H1 (cell line): ENCODE measurements around the gene COX5A. TPM values are rescaled to one million over a fixed set of nuclear protein-coding genes. Genes with fewer than 3 reads are reported as not detected.

ENCODE experiments used
- CTCF ChIA-PET: fragments of 300-600 bp; sonication (Branson Sonifier 250); formaldehyde crosslinking; loops from one replicate; lab custom pipeline; 2021; ENCODE audit not compliant: partially characterized antibody; lab: Charles Lee
- POLR2A ChIA-PET: fragments of 300-600 bp; sonication (Branson Sonifier 250); formaldehyde crosslinking; loops from one replicate; lab custom pipeline; 2021; ENCODE audit warnings: inconsistent platforms; ENCODE audit not compliant: partially characterized antibody; lab: Charles Lee
- DNase-seq, 2 experiments: peaks; one replicate each; pipeline versions ENCODE4 v3.0.0 to v3.0.0-alpha.2; 2010 to 2022; ENCODE audit warnings: low spot score in 2 of 2, low read depth in 1 of 2, mixed read lengths in 1 of 2
- FAIRE-seq: peaks from 2 replicates; lab custom pipeline; 2011; peaks lifted over from hg19 to GRCh38; lab: Jason Lieb, UNC
- H2AFZ ChIP-seq: 2 replicates; pipeline ENCODE4 v1.8.1; 2012; ENCODE audit warnings: low read length, inconsistent platforms
- H2AK5ac ChIP-seq: 2 replicates; pipeline ENCODE4 v1.6.1; 2013; ENCODE audit warnings: low read depth, low read length
- H2BK120ac ChIP-seq: replicated peaks from 2 replicates; pipeline ENCODE3; 2013; ENCODE audit warnings: low read depth, low read length, inconsistent platforms
- H2BK12ac ChIP-seq: 2 replicates; pipeline ENCODE4 v1.6.1; 2013; ENCODE audit warnings: low read depth, low read length
- H2BK15ac ChIP-seq: 2 replicates; pipeline ENCODE4 v1.6.1; 2013; ENCODE audit warnings: low read length
- H2BK20ac ChIP-seq: 2 replicates; pipeline ENCODE4 v1.6.1; 2013; ENCODE audit warnings: low read length
- H2BK5ac ChIP-seq: 2 replicates; pipeline ENCODE4 v1.6.1; 2013; ENCODE audit warnings: low read depth, low read length
- H3K14ac ChIP-seq: 2 replicates; pipeline ENCODE4 v1.6.1; 2013; ENCODE audit warnings: inconsistent platforms; ENCODE audit not compliant: insufficient read length
- H3K18ac ChIP-seq: 2 replicates; pipeline ENCODE4 v1.6.1; 2013; ENCODE audit warnings: low read length; ENCODE audit errors: extremely low read depth
- H3K23ac ChIP-seq: 2 replicates; pipeline ENCODE4 v1.6.1; 2013; ENCODE audit warnings: inconsistent platforms; ENCODE audit not compliant: insufficient read length
- H3K23me2 ChIP-seq: 2 replicates; pipeline ENCODE4 v1.6.1; 2013; ENCODE audit warnings: low read depth, low read length
- H3K27ac ChIP-seq: 2 replicates; pipeline ENCODE4 v1.6.1; 2011; ENCODE audit warnings: low read depth, low read length, inconsistent platforms
- H3K27me3 ChIP-seq, 4 experiments: replicated peaks in 1 of 4; 1 replicate in 1 of 4; 2 replicates in 3 of 4; pipeline versions ENCODE4 v1.6.1 to v1.8.1; 2011 to 2013; ENCODE audit warnings: low read length in 3 of 4, mild to moderate bottlenecking in 3 of 4, inconsistent platforms in 2 of 4, mixed read lengths in 2 of 4, moderate library complexity in 1 of 4; ENCODE audit not compliant: control insufficient read depth in 3 of 4, insufficient read depth in 3 of 4; ENCODE audit errors: extremely low read depth in 1 of 4
- H3K36me3 ChIP-seq, 4 experiments: 2 replicates each; pipeline versions ENCODE4 v1.6.1 to v1.8.1; 2011 to 2013; ENCODE audit warnings: mild to moderate bottlenecking in 4 of 4, low read length in 3 of 4, moderate library complexity in 2 of 4, control low read depth in 1 of 4, inconsistent platforms in 1 of 4; ENCODE audit not compliant: insufficient read depth in 4 of 4, control insufficient read depth in 2 of 4
- H3K4ac ChIP-seq: replicated peaks from 2 replicates; pipeline ENCODE3; 2013; ENCODE audit warnings: low read length, low read depth, mixed read lengths, inconsistent platforms; ENCODE audit not compliant: insufficient read length
- H3K4me1 ChIP-seq, 4 experiments: replicated peaks in 1 of 4; 1 replicate in 1 of 4; 2 replicates in 3 of 4; pipeline versions ENCODE4 v1.6.1 to v1.8.1; 2011 to 2013; ENCODE audit warnings: low read length in 3 of 4, inconsistent platforms in 2 of 4, mixed read lengths in 1 of 4; ENCODE audit not compliant: insufficient read depth in 4 of 4, control insufficient read depth in 3 of 4
- H3K4me2 ChIP-seq, 2 experiments: 2 replicates each; pipeline versions ENCODE4 v1.6.1 to v1.8.1; 2011 to 2013; ENCODE audit warnings: low read depth in 2 of 2, low read length in 2 of 2, control low read depth in 1 of 2, inconsistent platforms in 1 of 2, mild to moderate bottlenecking in 1 of 2; ENCODE audit not compliant: insufficient read depth in 1 of 2
- H3K4me3 ChIP-seq, 4 experiments: fragments of 200-600, 300-600 bp in 1 of 4; sonication (generic), shearing (Covaris generic), sonication (Bioruptor Twin) in 1 of 4; 2 replicates each; pipeline versions ENCODE4 v1.5.1 to v1.8.1; 2011 to 2016; ENCODE audit warnings: low read length in 4 of 4, low read depth in 3 of 4, control low read depth in 2 of 4, inconsistent platforms in 2 of 4, mild to moderate bottlenecking in 2 of 4, mixed read lengths in 1 of 4, moderate library complexity in 1 of 4; ENCODE audit not compliant: insufficient read depth in 2 of 4; ENCODE audit errors: extremely low read depth in 1 of 4
- H3K56ac ChIP-seq: replicated peaks from 2 replicates; pipeline ENCODE3; 2013; ENCODE audit warnings: low read depth, mild to moderate bottlenecking, mixed read lengths, low read length, inconsistent platforms; ENCODE audit not compliant: insufficient read length
- H3K79me1 ChIP-seq: 2 replicates; pipeline ENCODE4 v1.6.1; 2013; ENCODE audit warnings: low read depth, low read length, control low read depth
- H3K79me2 ChIP-seq, 2 experiments: 2 replicates each; pipeline versions ENCODE4 v1.6.1 to v1.8.1; 2012 to 2013; ENCODE audit warnings: low read length in 2 of 2, mild to moderate bottlenecking in 2 of 2, inconsistent platforms in 1 of 2; ENCODE audit not compliant: insufficient read depth in 2 of 2, control insufficient read depth in 1 of 2
- H3K9ac ChIP-seq, 4 experiments: replicated peaks in 1 of 4; 1 replicate in 1 of 4; 2 replicates in 3 of 4; pipeline versions ENCODE4 v1.6.1 to v1.8.1; 2011 to 2013; ENCODE audit warnings: low read depth in 3 of 4, low read length in 3 of 4, control low read depth in 2 of 4, mild to moderate bottlenecking in 2 of 4, moderate library complexity in 2 of 4, inconsistent platforms in 1 of 4; ENCODE audit errors: extremely low read depth in 1 of 4
- H3K9me3 ChIP-seq, 2 experiments: 2 replicates each; pipeline versions ENCODE4 v1.6.1 to v1.8.1; 2012 to 2013; ENCODE audit warnings: mild to moderate bottlenecking in 2 of 2, moderate library complexity in 2 of 2, control low read depth in 1 of 2, inconsistent platforms in 1 of 2, low read depth in 1 of 2, low read length in 1 of 2, mixed read lengths in 1 of 2; ENCODE audit not compliant: insufficient read depth in 2 of 2
- H4K20me1 ChIP-seq, 2 experiments: replicated peaks in 1 of 2; 2 replicates each; pipeline versions ENCODE3 to v1.8.1; 2011 to 2013; ENCODE audit warnings: inconsistent platforms in 2 of 2, low read length in 2 of 2, mild to moderate bottlenecking in 1 of 2; ENCODE audit not compliant: insufficient read depth in 2 of 2, control insufficient read depth in 1 of 2
- H4K5ac ChIP-seq: 2 replicates; pipeline ENCODE4 v1.6.1; 2013; ENCODE audit warnings: low read length, low read depth, mixed read lengths, inconsistent platforms; ENCODE audit not compliant: insufficient read length
- H4K8ac ChIP-seq: 2 replicates; pipeline ENCODE4 v1.8.0; 2013; ENCODE audit warnings: mild to moderate bottlenecking, moderate library complexity, low read length, inconsistent platforms; ENCODE audit not compliant: insufficient read depth; ENCODE audit errors: extremely low read depth
- H4K91ac ChIP-seq: replicated peaks from 2 replicates; pipeline ENCODE3; 2013; ENCODE audit warnings: low read length, mixed read lengths, inconsistent platforms; ENCODE audit not compliant: insufficient read length
- ASH2L ChIP-seq: fragments of 200-600, 300-600 bp; sonication (generic); IDR thresholded peaks from one replicate; pipeline ENCODE4 v1.7.1; 2017; ENCODE audit warnings: low read length
- ATF2 ChIP-seq: IDR thresholded peaks from 2 replicates; pipeline ENCODE4 v1.6.1; 2012; ENCODE audit warnings: low read length, inconsistent platforms
- SP4 ChIP-seq: IDR thresholded peaks from 2 replicates; pipeline ENCODE4 v1.6.1; 2012; ENCODE audit warnings: low read length, inconsistent platforms
- TEAD4 ChIP-seq: IDR thresholded peaks from 2 replicates; pipeline ENCODE4 v1.6.1; 2012; ENCODE audit warnings: low read depth, low read length, inconsistent platforms, mixed read lengths
- WGBS, 2 experiments: shearing (Covaris generic) in 1 of 2; methylation state at CpG; one replicate each; pipeline versions ENCODE4 v1.1.6 to v1.1.7; 2013 to 2015; ENCODE audit warnings: low lambda C conversion rate in 2 of 2, mixed read lengths in 2 of 2, inconsistent platforms in 1 of 2, low coverage in 1 of 2, missing lambda C conversion rate in 1 of 2; ENCODE audit not compliant: insufficient replicate concordance in 2 of 2, insufficient coverage in 1 of 2, insufficient read length in 1 of 2; ENCODE audit errors: extremely low coverage in 1 of 2, missing lambda C conversion rate in 1 of 2; 5-methylcytosine and 5-hydroxymethylcytosine counted together
- polyA plus RNA-seq, 7 experiments: library from polyadenylated mRNA; depleted of rRNA in 3 of 7; stranded (reverse) in 5 of 7; unstranded in 2 of 7; fragments of >200 nt in 5 of 7; fragments of 200-250 nt in 2 of 7; gene quantifications; 1 replicate in 5 of 7; 2 replicates in 1 of 7; 4 replicates in 1 of 7; pipeline versions ENCODE4 v1.2.1 to v1.2.3, GENCODE V29; 2011 to 2013; ENCODE audit warnings: missing spikeins in 2 of 7, mixed read lengths in 2 of 7
- total RNA-seq: library from RNA; stranded (reverse); fragmentation: NEBNext Ultra II Directional; extraction: Animal tissue kit (Norgen Biotek cat#: 25700); gene quantifications from 2 replicates; pipeline ENCODE4 v1.2.1, GENCODE V29; 2021

Gene COX5A
- total and polyA plus RNA-seq, 2 of the 8 experiments (the other 6 are each of a cell fraction or from before 2014, with no cell fraction given) = 270 to 367 TPM

- no peaks in the 10 kb centered on the region for H3K27me3 ChIP-seq
- H3K79me2 ChIP-seq = peaks cover 0 to 15% of the 10 kb centered on the region in 2 experiments; a peak in 2 of 4 replicates
- WGBS, 2 experiments = 54% methylated on average over 8 of the region's 8 CpGs; no CpG with 5 or more reads in 1 of the 2 experiments
- H3K4me3 ChIP-seq = peak overlapping the region; percentile 79 to 94 (median 90)
- peak overlapping the region; percentile 91 for H3K56ac ChIP-seq
- DNase-seq = no peak
- no peak for TF ChIP-seq TEAD4
- TF ChIP-seq ATF2 = no peak; the same call in 1 of the 2 replicates
- no peak for TF ChIP-seq ASH2L
- no peak for TF ChIP-seq SP4
- H2AK5ac ChIP-seq = no peak overlapping the region
- peaks cover 2 to 4% of the 10 kb centered on the region in 2 experiments for H4K20me1 ChIP-seq
- no peak overlapping the region for H2BK12ac ChIP-seq
- H2BK20ac ChIP-seq = no peak overlapping the region
- H2BK15ac ChIP-seq = no peak overlapping the region
- POLR2A ChIA-PET = interaction anchor here (0.8 to 11.9 kb wide), 17 partner anchors 8 to 147 kb away, joined by 3 to 116 read pairs (median 9); partner anchors contain the start of genes COX5A, MPI, RPP25 and ULK3
- peaks cover 6% of the 10 kb centered on the region; the same call in 1 of the 2 replicates for H3K23me2 ChIP-seq
- no peak for FAIRE-seq
- H3K14ac ChIP-seq = no peak overlapping the region
- H3K9me3 ChIP-seq = no peaks in the 10 kb centered on the region
- H4K8ac ChIP-seq = peak overlapping the region; percentile 83; the same call in 1 of the 2 replicates
- no peak overlapping the region for H3K23ac ChIP-seq
- H3K4me2 ChIP-seq = peak overlapping the region; percentile 77 to 83
- peak overlapping the region; percentile 35 to 84 (median 84) for H3K9ac ChIP-seq
- CTCF ChIA-PET = interaction anchor here (0.7 to 2.0 kb wide), 5 partner anchors 24 to 137 kb away, joined by 3 to 12 read pairs (median 7); no protein-coding TSS in a partner anchor
- H3K4ac ChIP-seq = peak overlapping the region; percentile 71
- no peak overlapping the region for H2BK120ac ChIP-seq
- peak overlapping the region; percentile 93; the same call in 1 of the 2 replicates for H3K18ac ChIP-seq
- H4K5ac ChIP-seq = peak overlapping the region; percentile 94
- H4K91ac ChIP-seq = peak overlapping the region; percentile 79
- H2BK5ac ChIP-seq = no peak overlapping the region
- H3K36me3 ChIP-seq = peaks cover 8 to 28% (median 20%) of the 10 kb centered on the region in 4 experiments; a peak in 7 of 8 replicates
- peak overlapping the region; percentile 42; the same call in 1 of the 2 replicates for H3K27ac ChIP-seq
- no peaks in the 10 kb centered on the region for H3K79me1 ChIP-seq
- H2AFZ ChIP-seq = peak overlapping the region; percentile 79
- peaks cover 2 to 4% (median 3%) of the 10 kb centered on the region in 4 experiments for H3K4me1 ChIP-seq
Measured at GRCh38 chr15:74907163-74907870, 30.6 kb downstream of the COX5A start.
